GM19372 (cell line): ENCODE measurements around the gene UNC80.
"Not testable (repeated sequence)": the region's sequence is repeated elsewhere in the genome, so short reads cannot be mapped to it uniquely, and the experiment has no call there.

Source experiments
- ATAC-seq: cut with Tn5 transposase; IDR thresholded peaks from one replicate; pipeline ENCODE4 v1.9.1; 2021; ENCODE audit warnings: mild to moderate bottlenecking, low read depth, moderate library complexity; ENCODE audit not compliant: unreplicated experiment

Gene UNC80

DNA sequence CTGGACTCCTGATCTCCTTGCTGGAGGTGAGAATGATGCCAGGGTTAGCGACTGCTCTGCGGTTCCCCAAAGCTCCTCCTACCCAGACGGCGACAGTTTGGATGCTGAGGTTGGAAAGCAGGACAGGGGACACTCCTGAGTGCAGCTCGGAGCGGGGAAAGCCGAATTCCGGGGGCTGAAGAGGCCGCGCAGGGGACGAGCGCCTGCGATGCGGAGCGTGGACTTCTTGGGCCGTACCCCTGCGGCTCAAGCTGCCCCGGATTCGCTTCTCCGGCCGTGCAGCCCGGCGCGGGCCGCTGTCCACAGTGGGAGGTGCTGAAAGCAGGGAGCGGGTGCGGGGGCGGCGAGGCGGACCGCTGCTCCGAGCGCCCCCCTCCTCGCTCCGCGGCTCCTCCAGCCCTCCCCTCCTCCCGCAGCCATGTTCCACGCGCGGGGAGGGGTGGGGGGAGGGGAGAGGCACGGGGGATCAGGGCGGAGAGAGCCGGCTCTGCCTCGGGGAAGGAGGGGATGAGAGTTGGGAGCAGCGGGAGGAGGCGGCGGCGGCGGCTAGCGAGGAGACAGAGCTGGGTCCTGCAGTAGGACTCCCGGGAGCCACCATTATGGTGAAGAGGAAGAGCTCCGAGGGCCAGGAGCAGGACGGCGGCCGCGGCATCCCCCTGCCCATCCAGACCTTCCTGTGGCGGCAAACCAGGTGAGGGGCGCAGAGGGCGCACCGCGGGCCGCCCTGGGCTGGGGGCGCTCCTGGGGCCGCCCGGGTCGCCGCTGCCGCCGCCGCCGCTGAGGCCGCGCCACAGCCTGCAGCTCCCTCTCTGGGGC is at the start of gene UNC80:
TSS of gene UNC80 (plus strand) at position 359 of the 816 bp plus-strand sequence. CDS start at position 600, 241 bp downstream.
- ATAC-seq, result no peak

DNA sequence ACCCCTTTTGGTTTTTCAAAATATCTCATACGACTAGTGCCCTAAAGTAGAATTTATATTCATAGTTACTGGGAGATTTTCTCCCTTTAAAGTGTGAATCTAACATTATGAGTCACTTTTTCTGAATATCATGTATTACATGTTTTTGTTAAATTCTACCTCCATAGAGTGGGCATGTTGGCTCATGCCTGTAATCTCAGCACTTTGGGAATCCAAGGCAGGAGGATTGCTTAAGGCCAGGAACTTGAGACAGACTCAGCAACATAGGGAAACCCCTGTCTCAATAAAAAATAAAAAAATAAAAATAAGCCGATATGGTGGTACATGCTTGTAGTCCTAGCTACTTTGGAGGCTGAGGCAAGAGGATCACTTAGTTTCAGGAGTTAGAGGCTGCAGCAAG is 45.3 kb upstream of the UNC80 start:
- no peak for ATAC-seq

- ATAC-seq, result no peak
These were observed 44.6 kb upstream of the UNC80 start for GRCh38 chr2:209727077-209727476.

DNA sequence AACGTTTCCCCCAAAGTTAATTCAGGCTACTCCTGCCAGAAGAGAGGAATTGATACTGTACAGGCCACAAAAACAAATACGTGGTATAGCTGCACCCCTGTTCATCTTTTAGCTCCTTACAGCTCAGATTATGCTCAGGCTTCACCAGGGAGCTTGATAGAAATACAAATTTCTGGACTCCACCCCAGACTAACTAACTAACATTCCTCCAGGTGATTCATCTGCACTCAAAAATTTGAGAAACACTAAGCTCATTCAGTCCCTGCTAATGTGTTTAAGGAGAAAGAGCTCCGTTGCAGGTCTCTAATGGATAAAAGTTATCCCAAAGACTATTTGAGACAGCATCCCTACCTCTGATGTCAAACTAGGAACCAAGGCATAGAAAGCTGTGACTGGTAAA is 36.8 kb upstream of the UNC80 start:
- ATAC-seq, result no peak

GRCh38 chr2:209741953-209742352 is 29.7 kb upstream of the UNC80 start:
- no peak for ATAC-seq

- no peak for ATAC-seq
These were observed 18.6 kb upstream of the UNC80 start for GRCh38 chr2:209753020-209753419.

- ATAC-seq, result no peak
These were observed 14.5 kb upstream of the UNC80 start for GRCh38 chr2:209757163-209757562.

GRCh38 chr2:209761566-209761965 is 10.1 kb upstream of the UNC80 start:
- no peak for ATAC-seq

DNA sequence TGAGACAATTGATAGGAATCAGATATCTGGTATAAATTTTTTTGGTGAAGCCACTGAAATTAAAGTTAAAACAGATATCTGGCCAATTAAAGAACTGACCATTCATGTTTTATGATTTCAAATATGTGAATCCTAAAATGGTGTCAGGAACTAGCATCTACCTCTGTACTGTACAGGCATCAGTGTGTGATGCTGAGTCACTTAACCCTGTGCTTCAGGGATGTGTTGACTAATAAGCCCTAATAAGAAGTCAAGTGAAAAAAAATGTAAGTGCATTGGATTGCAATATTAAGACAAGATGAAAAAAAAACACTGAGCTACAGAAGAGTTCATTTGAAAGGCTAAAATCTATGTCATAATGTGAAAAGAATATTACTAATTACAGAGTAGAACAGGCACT is 9.1 kb upstream of the UNC80 start:
- ATAC-seq, result no peak

- ATAC-seq, result no peak
These were observed 8.5 kb upstream of the UNC80 start for GRCh38 chr2:209763106-209763505.

- ATAC-seq, result no peak
These were observed 5.0 kb upstream of the UNC80 start for GRCh38 chr2:209766613-209767012.

DNA sequence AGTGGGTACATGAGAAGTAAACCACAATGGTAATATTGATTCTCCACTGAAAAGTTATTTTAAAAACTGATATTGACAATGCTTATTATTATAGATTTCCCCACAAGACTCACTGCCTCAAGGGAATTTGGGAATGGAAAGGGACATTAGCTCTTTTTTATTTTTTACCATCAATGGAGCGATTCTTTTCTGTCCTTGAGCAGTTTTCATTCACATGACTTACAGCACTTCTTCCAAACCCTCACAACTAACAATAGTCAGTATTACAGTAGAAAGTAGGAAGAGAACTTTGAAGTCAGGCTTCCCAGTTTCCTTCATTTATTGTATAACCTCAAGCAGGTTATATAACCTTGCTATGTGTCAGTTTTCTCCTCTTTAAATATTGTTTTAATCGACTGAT is 4.3 kb upstream of the UNC80 start:
- ATAC-seq, result no peak

- ATAC-seq, result no peak
These were observed 3.1 kb upstream of the UNC80 start for GRCh38 chr2:209768557-209768956.

DNA sequence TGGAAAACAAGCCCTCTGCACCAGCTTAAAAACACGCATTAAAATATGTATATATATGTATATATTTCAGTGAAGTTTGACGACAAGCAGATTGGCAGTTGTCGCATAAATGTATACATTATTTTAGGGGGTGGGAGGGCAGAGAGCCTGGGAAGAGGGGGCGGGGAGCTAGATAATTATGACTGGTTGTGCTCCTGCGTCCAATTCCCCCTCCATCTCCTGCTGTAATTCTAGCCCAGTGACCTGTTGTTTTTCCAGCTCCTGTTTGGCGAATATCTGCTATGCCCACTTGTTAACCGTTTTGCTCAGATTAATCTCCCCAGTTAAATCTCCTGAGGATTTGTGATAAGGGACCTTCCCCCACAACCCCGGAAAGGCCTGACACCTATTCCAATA is 656 bp downstream of the UNC80 start:
- ATAC-seq, result no peak

GRCh38 chr2:209773377-209773776 is 1.7 kb downstream of the UNC80 start:
- ATAC-seq, result no peak

DNA sequence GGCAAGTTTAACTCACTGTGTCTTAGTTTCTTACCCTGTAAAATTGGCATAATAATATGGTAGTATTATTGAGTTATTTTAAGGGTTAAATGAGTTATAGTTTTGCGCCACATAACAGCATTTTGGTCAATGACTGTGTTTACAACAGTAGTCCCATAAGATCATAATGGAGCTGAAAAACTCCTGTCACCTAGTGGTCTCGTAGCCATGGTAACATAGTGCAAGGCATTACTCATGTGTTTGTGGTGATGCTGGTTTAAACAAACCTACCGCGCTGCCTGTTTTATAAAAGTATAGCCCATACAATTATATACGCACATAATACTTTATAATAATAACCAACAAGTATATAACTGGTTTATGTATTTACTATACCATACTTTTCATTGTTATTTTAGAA is 15.8 kb downstream of the UNC80 start:
- no peak for ATAC-seq

DNA sequence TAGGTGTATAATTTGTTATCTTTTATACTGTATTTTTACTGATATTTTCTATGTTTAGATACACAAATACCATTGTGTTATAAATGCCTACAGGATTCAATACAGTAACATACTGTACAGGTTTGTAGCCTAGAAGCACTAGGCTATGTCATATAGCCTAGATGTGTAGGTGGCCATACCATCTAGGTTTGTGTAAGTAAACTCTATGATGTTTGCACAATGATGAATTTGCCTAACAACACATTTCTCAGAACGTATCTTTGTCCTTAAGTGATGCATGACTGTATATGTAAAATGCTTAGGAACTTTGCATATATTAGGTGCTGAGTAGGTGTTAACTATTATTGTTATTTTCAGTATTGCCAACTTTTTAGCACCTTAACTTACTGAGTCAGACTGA is 17.3 kb downstream of the UNC80 start:
- ATAC-seq, result no peak

DNA sequence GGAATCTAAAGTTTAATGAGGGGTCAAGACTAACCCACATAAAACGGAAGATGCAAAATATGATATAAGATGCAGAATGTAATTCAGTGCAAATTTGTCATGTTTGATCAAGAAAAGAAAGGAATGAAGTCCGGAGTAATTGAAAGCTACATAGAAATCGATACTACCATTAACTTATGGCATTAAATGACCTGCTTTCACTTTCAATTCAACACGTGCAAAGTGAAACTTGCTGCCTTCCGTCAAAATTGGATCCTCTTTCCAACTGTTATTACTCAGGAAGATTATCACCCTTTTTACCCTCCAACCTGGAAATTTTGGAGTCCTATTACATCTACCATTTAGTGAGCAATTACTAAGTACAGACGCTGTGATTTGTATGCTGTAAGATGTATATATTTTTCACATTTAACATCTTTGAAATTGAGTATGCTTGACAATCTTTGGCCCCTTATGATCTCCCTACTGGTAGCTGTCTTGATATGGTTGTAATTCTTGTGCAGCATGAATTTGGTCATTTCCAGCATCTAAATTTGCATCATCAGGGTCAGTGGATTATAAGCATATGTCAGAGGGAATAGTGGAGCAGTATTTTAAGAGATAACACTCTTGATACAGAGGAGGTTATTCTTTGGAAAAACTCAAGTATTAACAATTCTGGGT is 18.6 kb downstream of the UNC80 start:
- ATAC-seq, result no peak

GRCh38 chr2:209791151-209791550 is 19.5 kb downstream of the UNC80 start:
- ATAC-seq, result no peak

- not testable (repeated sequence) for ATAC-seq
These were observed 23.8 kb downstream of the UNC80 start for GRCh38 chr2:209795425-209795824.

DNA sequence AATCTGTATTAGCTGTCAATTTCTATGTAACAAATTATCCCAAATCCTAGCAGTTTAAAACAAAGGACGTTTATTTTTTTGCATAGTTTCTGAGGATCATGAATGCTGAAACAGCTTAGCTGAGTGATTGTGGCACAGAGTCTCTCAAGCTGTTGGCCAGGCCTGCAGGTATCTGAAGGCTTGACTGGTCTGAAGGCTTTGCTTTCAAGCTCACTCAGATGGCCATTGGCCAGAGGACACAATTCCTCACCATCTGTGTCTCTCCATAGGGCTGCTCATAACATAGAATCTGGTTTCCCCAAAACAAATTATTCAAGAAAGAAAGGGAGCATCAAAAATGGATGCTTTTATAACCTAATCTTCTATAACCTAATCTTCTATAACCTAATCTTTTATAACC is 33.7 kb downstream of the UNC80 start:
- ATAC-seq, result no peak

DNA sequence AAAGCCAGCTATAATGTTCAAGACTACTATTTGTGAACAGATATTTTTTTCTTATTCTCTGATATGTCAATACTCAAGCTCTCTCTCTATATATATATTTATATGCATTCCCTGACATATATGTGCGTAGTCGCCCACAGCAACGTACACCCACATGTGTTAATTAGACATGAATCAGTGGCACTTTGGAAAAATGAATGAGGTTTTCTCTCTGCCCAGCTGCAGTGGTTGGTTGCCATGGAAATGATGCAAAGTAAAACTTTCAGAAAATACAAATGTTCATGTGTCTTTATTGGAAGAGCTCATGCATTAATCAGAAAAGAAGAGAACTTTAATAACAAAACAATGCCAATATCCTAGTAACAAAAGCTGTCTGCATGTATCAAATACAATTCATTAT is 34.7 kb downstream of the UNC80 start:
- ATAC-seq, result no peak
